ENCODE results near the gene FOXK1. TPM values are rescaled to one million over a fixed set of nuclear protein-coding genes. Genes with fewer than 3 reads are reported as not detected.

FOXK1 gene
- total RNA-seq, 1 experiment from 2014 or later: 22.1 TPM

- H3K27me3 ChIP-seq: no peaks in the 10 kb centered on the region
- no peak overlapping the region for H3K4me3 ChIP-seq
- H3K4me1 ChIP-seq: no peaks in the 10 kb centered on the region
- no peak for DNase-seq
- no peak overlapping the region for H3K27ac ChIP-seq
- peaks cover 2% of the 10 kb centered on the region; the same call in 1 of the 2 replicates for H3K36me3 ChIP-seq
- H3K9me3 ChIP-seq (replicated peaks): 0 out of 2 replicates have a peak, but pooled peaks cover 2% of the 10 kb centered on the region
Observed at GRCh38 chr7:4716946-4717795, 35.1 kb downstream of the FOXK1 start.

DNA sequence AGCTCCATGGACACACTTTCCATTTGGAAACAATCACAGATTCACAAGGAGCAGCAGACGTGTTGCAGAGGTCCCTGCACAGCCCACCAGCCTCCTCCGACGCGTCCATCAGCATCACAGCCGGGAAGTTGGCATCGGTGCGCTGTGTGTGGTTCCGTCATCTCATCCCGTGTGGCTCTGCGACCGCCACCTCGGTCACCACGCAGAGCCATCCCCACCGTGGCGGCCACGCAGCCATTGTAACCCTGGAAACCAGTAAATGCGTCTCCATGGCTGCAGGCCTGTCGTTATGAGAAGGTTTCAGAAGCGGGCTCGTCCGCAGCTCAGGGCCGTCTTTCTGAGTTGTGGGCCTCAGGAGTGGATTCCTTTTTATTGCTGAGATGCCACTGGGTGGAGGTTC, 36.0 kb downstream of the FOXK1 start:
- Histone ChIP-seq H3K4me3 (no peak overlapping the region), H3K36me3 (peaks cover 2% of the 10 kb centered on the region; the same call in 1 of the 2 replicates), H3K4me1 (no peaks in the 10 kb centered on the region), H3K9me3 (replicated peaks) (0 out of 2 replicates have a peak, but pooled peaks cover 2% of the 10 kb centered on the region), H3K27me3 (no peaks in the 10 kb centered on the region), H3K27ac (no peak overlapping the region)
- no peak for DNase-seq

- H3K36me3 ChIP-seq: peaks cover 2% of the 10 kb centered on the region; the same call in 1 of the 2 replicates
- no peaks in the 10 kb centered on the region for H3K9me3 ChIP-seq (replicated peaks)
- no peak overlapping the region for H3K4me3 ChIP-seq
- H3K27me3 ChIP-seq: no peaks in the 10 kb centered on the region
- no peaks in the 10 kb centered on the region for H3K4me1 ChIP-seq
- no peak overlapping the region for H3K27ac ChIP-seq
- no peak for DNase-seq
Observed at GRCh38 chr7:4720225-4720624, 38.1 kb downstream of the FOXK1 start.

DNA sequence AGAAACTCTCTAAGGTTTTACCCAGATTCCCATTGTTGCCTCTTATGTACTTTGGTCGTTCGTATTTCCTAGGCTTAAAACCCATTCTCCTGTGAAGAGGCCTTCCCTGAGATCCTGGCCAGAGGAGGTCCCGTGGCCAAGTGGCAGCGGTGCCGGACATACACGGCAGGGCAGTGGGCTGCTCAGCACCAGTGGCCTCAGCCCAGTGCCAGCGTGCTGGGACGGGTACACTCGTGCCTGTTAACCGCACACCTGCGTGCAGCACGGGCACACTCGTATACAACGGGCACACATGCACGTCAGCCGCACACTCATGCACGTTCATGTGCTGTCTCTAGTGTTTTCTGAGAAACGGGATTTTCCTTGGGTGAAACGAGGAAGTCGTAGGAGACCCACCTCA, 40.2 kb downstream of the FOXK1 start:
- Histone ChIP-seq H3K36me3 (no peaks in the 10 kb centered on the region), H3K27ac (no peak overlapping the region), H3K27me3 (no peaks in the 10 kb centered on the region), H3K4me3 (no peak overlapping the region), H3K4me1 (peaks cover 4% of the 10 kb centered on the region; the same call in 1 of the 2 replicates), H3K9me3 (replicated peaks) (no peaks in the 10 kb centered on the region)
- DNase-seq: no peak

DNA sequence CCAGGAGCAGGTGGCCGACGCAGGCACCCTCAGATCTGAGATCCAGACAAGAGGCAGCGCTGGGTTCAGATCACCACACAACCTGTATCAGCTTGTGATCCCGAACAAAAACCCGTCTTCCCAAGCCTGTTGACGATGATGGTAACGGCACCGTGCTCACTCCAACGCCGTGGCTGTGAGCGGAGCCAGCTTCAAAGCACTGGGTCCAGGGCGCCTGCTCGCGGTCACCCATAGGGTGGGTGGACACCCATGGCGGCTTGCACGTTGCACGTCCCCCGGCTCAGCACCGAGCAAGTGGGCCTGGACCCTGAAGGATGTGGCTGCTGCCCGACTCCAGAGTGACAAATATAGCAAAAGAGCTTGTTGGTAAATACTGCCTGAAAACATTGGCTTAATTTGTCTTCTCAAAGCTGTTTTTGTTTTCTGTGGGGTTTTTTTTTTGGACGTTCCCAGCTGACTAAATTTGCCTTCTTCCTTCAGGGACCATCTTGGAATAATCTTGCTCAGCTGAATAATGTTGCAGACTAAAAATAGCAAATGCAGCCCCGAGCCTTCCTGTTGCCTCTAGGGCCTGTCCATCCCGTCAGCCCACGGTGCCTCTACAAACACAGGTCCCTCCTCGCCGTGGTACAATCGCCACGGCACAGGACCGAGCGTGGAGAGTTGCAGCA, 41.0 kb downstream of the FOXK1 start:
- H3K4me3 ChIP-seq: no peak overlapping the region
- no peaks in the 10 kb centered on the region for H3K9me3 ChIP-seq (replicated peaks)
- DNase-seq: no peak
- no peaks in the 10 kb centered on the region for H3K36me3 ChIP-seq
- H3K27me3 ChIP-seq: no peaks in the 10 kb centered on the region
- H3K4me1 ChIP-seq: peaks cover 4% of the 10 kb centered on the region; the same call in 1 of the 2 replicates
- H3K27ac ChIP-seq: no peak overlapping the region

DNA sequence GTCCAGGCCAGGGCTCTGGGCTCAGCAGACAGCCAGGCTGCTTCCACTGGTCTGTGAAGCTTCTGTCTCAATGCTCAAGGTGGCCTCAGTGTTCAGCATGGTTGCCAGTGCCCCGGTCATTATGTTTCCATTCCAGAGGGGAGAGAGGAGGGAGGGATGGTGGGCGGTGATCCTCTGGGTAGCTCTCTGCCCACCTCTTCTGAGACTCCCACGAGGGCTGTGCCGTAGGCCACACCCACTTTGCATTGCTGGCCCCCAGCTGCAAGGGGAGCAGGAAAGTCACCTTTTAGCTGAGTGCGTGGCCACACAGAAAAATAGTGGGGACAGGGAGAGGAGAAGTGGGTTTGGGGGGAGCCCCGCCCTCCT, 42.5 kb downstream of the FOXK1 start:
- peak overlapping the region; percentile 88 for H3K27ac ChIP-seq
- H3K9me3 ChIP-seq (replicated peaks): no peaks in the 10 kb centered on the region
- peaks cover 4% of the 10 kb centered on the region; the same call in 1 of the 2 replicates for H3K4me1 ChIP-seq
- H3K4me3 ChIP-seq: peak overlapping the region; percentile 63
- H3K27me3 ChIP-seq: no peaks in the 10 kb centered on the region
- no peaks in the 10 kb centered on the region for H3K36me3 ChIP-seq
- DNase-seq: peak; percentile 78 to 79

- Histone ChIP-seq H3K9me3 (replicated peaks) (no peaks in the 10 kb centered on the region), H3K4me1 (peaks cover 4% of the 10 kb centered on the region; the same call in 1 of the 2 replicates), H3K36me3 (no peaks in the 10 kb centered on the region)
Observed at GRCh38 chr7:4725014-4725849, 43.1 kb downstream of the FOXK1 start.

DNA sequence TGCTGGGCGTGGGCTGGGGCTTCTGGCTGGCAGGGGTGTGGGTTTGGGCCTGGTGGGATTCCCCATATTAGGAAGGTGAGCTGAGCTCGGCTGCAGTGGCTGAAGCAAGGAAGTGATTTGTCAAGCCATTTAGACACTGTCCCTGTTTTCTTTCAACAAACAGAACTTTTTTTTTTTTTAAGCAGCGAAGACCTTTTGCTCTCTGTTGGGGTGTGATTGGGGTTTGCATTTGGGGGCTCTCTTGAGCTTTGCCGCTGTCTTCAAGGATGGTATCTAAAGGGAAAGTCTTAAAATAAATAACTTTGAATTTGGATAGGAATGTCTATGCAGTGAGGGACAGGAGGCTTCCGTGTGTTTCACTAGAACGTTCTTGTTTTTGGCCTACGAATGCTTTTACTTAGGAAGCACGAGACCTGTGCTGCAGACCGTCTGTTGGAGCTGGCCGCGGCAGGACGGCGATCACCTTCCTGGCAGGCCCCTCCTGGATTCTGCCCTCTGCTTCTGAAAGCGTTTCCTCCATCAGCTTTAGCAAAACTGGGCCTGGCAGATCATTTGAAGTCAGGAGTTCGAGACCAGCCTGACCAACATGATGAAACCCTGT, 43.9 kb downstream of the FOXK1 start:
- peaks cover 4% of the 10 kb centered on the region; the same call in 1 of the 2 replicates for H3K4me1 ChIP-seq
- no peaks in the 10 kb centered on the region for H3K9me3 ChIP-seq (replicated peaks)
- H3K4me3 ChIP-seq: peak overlapping the region; percentile 63
- peak overlapping the region; percentile 88 for H3K27ac ChIP-seq
- no peak for DNase-seq
- H3K36me3 ChIP-seq: no peaks in the 10 kb centered on the region
- no peaks in the 10 kb centered on the region for H3K27me3 ChIP-seq

More at GRCh38 chr7:4725014-4725849, 43.1 kb downstream of the FOXK1 start:
- peak; percentile 90 to 91 for DNase-seq
- peak overlapping the region; percentile 88 for H3K27ac ChIP-seq
- H3K4me3 ChIP-seq: peak overlapping the region; percentile 63
- no peaks in the 10 kb centered on the region for H3K27me3 ChIP-seq

DNA sequence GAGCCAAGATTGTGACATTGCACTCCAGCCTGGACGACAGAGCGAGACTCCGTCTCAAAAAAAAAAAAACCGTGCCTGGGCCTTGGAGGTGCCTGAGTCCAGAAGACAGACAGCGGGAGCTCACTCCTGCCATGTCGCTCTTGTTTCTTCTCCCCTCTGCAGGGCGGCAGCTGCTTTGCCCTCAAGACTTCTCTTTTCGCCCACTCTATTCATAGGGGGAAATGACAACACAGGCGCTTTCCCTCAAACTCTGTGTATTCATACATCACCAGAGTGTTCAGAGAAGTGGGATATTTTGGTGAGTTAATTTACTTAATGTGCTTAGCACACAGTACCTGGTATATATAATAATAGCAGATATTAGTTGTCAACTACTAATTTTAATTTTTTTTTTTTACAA, 44.5 kb downstream of the FOXK1 start:
- no peak for DNase-seq

DNA sequence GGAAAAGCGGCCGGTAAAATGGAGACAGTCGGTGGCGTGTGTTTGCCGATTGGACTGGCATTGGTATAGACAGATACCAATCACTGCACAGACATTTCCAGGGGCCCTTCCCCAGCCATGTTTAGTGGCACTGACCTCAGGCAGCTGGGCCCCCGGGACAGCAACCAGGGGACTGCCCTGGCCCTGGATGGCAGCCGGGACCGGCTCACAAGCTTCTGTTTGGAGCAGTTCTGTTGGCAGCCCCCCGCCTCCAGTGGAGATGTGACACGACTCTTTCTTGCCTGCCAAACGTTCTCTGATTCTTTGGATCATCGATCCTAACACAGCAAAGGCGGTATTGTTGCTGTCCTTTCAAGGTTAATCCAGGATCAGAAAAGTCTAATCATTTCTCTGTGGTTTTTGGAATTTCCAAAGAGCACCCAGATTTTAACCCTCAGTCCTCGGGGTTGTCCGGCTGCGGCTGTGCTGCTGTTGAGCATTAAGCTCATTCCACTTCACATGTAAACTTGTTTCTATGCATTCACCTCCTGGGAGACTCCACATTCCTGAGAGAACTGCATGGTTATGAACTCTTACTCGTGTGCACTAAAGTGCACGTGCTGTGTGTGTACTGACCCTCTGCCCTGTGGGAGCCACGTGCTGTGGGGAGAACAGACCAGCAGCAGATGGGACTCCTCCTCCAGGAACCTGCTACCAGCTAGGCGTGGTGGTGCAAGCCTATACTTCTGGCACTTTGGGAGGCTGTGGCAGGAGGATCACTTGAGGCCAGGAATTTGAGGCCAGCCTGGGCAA, 46.0 kb downstream of the FOXK1 start:
- no peak for DNase-seq
- no peaks in the 10 kb centered on the region for H3K27me3 ChIP-seq
- no peaks in the 10 kb centered on the region for H3K36me3 ChIP-seq
- H3K4me3 ChIP-seq: no peak overlapping the region
- no peaks in the 10 kb centered on the region for H3K9me3 ChIP-seq (replicated peaks)
- no peak overlapping the region for H3K27ac ChIP-seq
- peaks cover 4% of the 10 kb centered on the region; the same call in 1 of the 2 replicates for H3K4me1 ChIP-seq

More for the DNA sequence above, 44.5 kb downstream of the FOXK1 start:
- H3K9me3 ChIP-seq (replicated peaks): no peaks in the 10 kb centered on the region
- H3K4me3 ChIP-seq: no peak overlapping the region
- no peaks in the 10 kb centered on the region for H3K36me3 ChIP-seq
- H3K27me3 ChIP-seq: no peaks in the 10 kb centered on the region
- H3K27ac ChIP-seq: no peak overlapping the region
- peaks cover 4% of the 10 kb centered on the region; the same call in 1 of the 2 replicates for H3K4me1 ChIP-seq

- Histone ChIP-seq H3K27ac (no peak overlapping the region), H3K4me3 (no peak overlapping the region), H3K4me1 (peaks cover 4% of the 10 kb centered on the region; the same call in 1 of the 2 replicates), H3K9me3 (replicated peaks) (no peaks in the 10 kb centered on the region), H3K27me3 (no peaks in the 10 kb centered on the region), H3K36me3 (no peaks in the 10 kb centered on the region)
- no peak for DNase-seq
Observed at GRCh38 chr7:4729266-4729665, 47.2 kb downstream of the FOXK1 start.

DNA sequence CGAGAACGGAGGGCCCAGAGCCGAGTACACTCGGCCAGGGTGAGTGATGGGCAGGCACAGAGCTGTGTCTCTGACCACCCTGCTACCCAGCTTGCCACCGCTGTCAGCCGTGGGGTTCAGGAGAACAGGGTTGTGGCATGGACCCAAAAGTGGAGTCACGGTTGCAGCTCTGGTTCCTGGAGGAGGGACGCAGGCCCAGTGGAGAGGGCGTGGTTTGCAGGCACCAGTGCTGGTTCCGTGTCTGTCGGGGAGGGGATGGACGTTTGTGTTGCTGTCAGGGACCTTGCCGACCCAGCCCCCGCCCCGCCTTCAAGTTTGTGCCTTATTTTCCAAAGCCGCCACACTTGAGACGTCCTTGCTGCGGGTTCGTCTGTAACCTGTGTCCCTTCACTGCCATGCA, 48.2 kb downstream of the FOXK1 start:
- H3K36me3 ChIP-seq: no peaks in the 10 kb centered on the region
- no peak overlapping the region for H3K4me3 ChIP-seq
- no peak overlapping the region for H3K27ac ChIP-seq
- peaks cover 4% of the 10 kb centered on the region; the same call in 1 of the 2 replicates for H3K4me1 ChIP-seq
- DNase-seq: no peak
- no peaks in the 10 kb centered on the region for H3K9me3 ChIP-seq (replicated peaks)
- H3K27me3 ChIP-seq: no peaks in the 10 kb centered on the region

DNA sequence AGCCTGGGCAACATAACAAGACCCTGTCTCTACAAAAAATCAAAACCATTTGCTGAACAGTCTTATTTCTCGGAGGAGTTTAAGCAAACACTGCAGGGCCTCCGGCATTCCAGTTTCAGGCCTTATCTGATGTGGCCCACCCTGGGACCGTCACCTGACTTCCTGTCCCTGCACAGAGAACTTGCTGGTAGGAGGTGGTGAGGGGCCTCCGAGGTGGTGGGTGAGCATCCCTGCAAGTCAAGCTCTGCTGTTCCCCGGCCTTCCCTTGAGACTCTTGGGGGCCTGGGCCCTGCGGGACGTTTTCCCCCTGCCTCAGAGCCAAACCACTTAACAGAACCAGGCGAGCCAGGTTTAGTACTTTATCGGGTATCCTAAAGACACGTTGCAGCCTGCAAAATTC, 48.9 kb downstream of the FOXK1 start:
- no peak for DNase-seq
- Histone ChIP-seq H3K36me3 (no peaks in the 10 kb centered on the region), H3K4me3 (no peak overlapping the region), H3K9me3 (replicated peaks) (no peaks in the 10 kb centered on the region), H3K27ac (no peak overlapping the region), H3K27me3 (no peaks in the 10 kb centered on the region), H3K4me1 (no peaks in the 10 kb centered on the region; the same call in 1 of the 2 replicates)

All from SJCRH30 (cell line).